Small intestine (tissue), 7 donors: ENCODE measurements around the gene FTO. TPM values are rescaled to one million over a fixed set of nuclear protein-coding genes. Genes with fewer than 3 reads are reported as not detected.

ENCODE experiments used
- DNase-seq, 2 donors: peaks; one replicate each; pipeline versions ENCODE4 v3.0.0 to v3.0.0-alpha.2; 2013
- FAIRE-seq: peaks from 2 replicates; lab custom pipeline; 2012; peaks lifted over from hg19 to GRCh38; lab: Jason Lieb, UNC
- H3K27ac ChIP-seq, 3 donors: one replicate each; pipeline ENCODE4 v1.5.1; 2013; ENCODE audit warnings: low read length in 2 of 3, mild to moderate bottlenecking in 2 of 3, control low read depth in 1 of 3, inconsistent platforms in 1 of 3, low read depth in 1 of 3, moderate library complexity in 1 of 3
- H3K27me3 ChIP-seq, 3 donors: one replicate each; pipeline ENCODE4 v1.6.1; 2013; ENCODE audit warnings: low read length in 3 of 3, inconsistent platforms in 1 of 3; ENCODE audit not compliant: control insufficient read depth in 3 of 3, insufficient read depth in 3 of 3
- H3K36me3 ChIP-seq, 3 donors: one replicate each; pipeline ENCODE4 v1.6.1; 2013; ENCODE audit warnings: low read length in 3 of 3, inconsistent platforms in 1 of 3, low read depth in 1 of 3, mild to moderate bottlenecking in 1 of 3, moderate library complexity in 1 of 3; ENCODE audit not compliant: control insufficient read depth in 3 of 3, insufficient read depth in 2 of 3
- H3K4me1 ChIP-seq, 3 donors: one replicate each; pipeline ENCODE4 v1.6.1; 2013; ENCODE audit warnings: low read length in 2 of 3, inconsistent platforms in 1 of 3, low read depth in 1 of 3, mild to moderate bottlenecking in 1 of 3, moderate library complexity in 1 of 3; ENCODE audit not compliant: control insufficient read depth in 3 of 3, insufficient read depth in 2 of 3
- H3K4me3 ChIP-seq, 3 donors: one replicate each; pipeline ENCODE4 v1.5.1; 2013; ENCODE audit warnings: low read length in 3 of 3, control low read depth in 1 of 3, inconsistent platforms in 1 of 3, low read depth in 1 of 3, mild to moderate bottlenecking in 1 of 3, moderate library complexity in 1 of 3
- H3K9me3 ChIP-seq, 2 donors: one replicate each; pipeline ENCODE4 v1.6.1; 2013; ENCODE audit warnings: low read depth in 1 of 2, low read length in 1 of 2; ENCODE audit not compliant: control insufficient read depth in 2 of 2, insufficient read depth in 1 of 2
- WGBS, 3 donors: extraction: QIAGEN DNeasy Blood & Tissue Kit; methylation state at CpG; one replicate each; pipeline ENCODE4 v1.1.7; 2013; 5-methylcytosine and 5-hydroxymethylcytosine counted together
- polyA plus RNA-seq, 4 donors: library from polyadenylated mRNA; stranded (reverse) in 3 of 4; unstranded in 1 of 4; fragments of 200-250 nt in 3 of 4; fragments of 120-200 nt in 1 of 4; gene quantifications; one replicate each; pipeline versions ENCODE4 v1.2.1 to v1.2.3, GENCODE V29; 2013
- donor health status: healthy with polysubstance abuse.
- donor health status: control.
- donor health status: control.
- donor health status: Bipolar disorder and iron deficiency.
- donor health status: healthy.

FTO gene
- polyA plus RNA-seq, 4 donors: 5.4 to 36.8 (median 12.2) TPM

GRCh38 chr16:53913920-53914319 is 210.0 kb downstream of the FTO start:
- Histone ChIP-seq H3K27ac (no peak overlapping the region), H3K36me3 (no peaks in the 10 kb centered on the region), H3K27me3 (no peaks in the 10 kb centered on the region), H3K4me3 (no peak overlapping the region), H3K4me1 (peaks cover 0 to 6% (median 3%) of the 10 kb centered on the region in 3 donors), H3K9me3 (no peaks in the 10 kb centered on the region)
- WGBS, 3 donors: 74 to 89% (median 81%) methylated on average over 9 of the region's 9 CpGs
- DNase-seq: no peak
- FAIRE-seq: no peak

- H3K36me3 ChIP-seq: no peaks in the 10 kb centered on the region
- H3K27me3 ChIP-seq: no peaks in the 10 kb centered on the region
- no peaks in the 10 kb centered on the region for H3K9me3 ChIP-seq
- WGBS, 3 donors: 84 to 97% (median 97%) methylated on average over 3 of the region's 3 CpGs
- DNase-seq: no peak
- no peak overlapping the region for H3K27ac ChIP-seq
- FAIRE-seq: no peak
- peaks cover 0 to 6% (median 3%) of the 10 kb centered on the region in 3 donors for H3K4me1 ChIP-seq
- no peak overlapping the region for H3K4me3 ChIP-seq
Measured at GRCh38 chr16:53914736-53915135, 210.8 kb downstream of the FTO start.

- 95 to 97% (median 97%) methylated on average over 5 of the region's 5 CpGs for WGBS, 3 donors
- no peak for FAIRE-seq
Measured at GRCh38 chr16:53915452-53916160, 211.7 kb downstream of the FTO start.

GRCh38 chr16:53920988-53921387 is 217.0 kb downstream of the FTO start:
- no peaks in the 10 kb centered on the region for H3K27me3 ChIP-seq
- H3K9me3 ChIP-seq: no peaks in the 10 kb centered on the region
- H3K27ac ChIP-seq: no peak overlapping the region
- no peak for FAIRE-seq
- peaks cover 0 to 5% (median 0%) of the 10 kb centered on the region in 3 donors for H3K4me1 ChIP-seq
- H3K36me3 ChIP-seq: no peaks in the 10 kb centered on the region
- DNase-seq: no peak
- H3K4me3 ChIP-seq: no peak overlapping the region
- 86 to 94% (median 94%) methylated on average over 3 of the region's 3 CpGs for WGBS, 3 donors

More at GRCh38 chr16:53915452-53916160, 211.7 kb downstream of the FTO start:
- Histone ChIP-seq H3K27me3 (no peaks in the 10 kb centered on the region), H3K4me1 (peaks cover 0 to 6% (median 3%) of the 10 kb centered on the region in 3 donors), H3K36me3 (no peaks in the 10 kb centered on the region), H3K27ac (no peak overlapping the region), H3K9me3 (no peaks in the 10 kb centered on the region), H3K4me3 (no peak overlapping the region)
- no peak for DNase-seq

- no peak for FAIRE-seq
- Histone ChIP-seq H3K36me3 (no peaks in the 10 kb centered on the region), H3K4me3 (no peak overlapping the region), H3K27me3 (no peaks in the 10 kb centered on the region), H3K9me3 (no peaks in the 10 kb centered on the region), H3K27ac (no peak overlapping the region), H3K4me1 (peaks cover 0 to 5% (median 0%) of the 10 kb centered on the region in 3 donors)
- 88 to 94% (median 93%) methylated on average over 6 of the region's 6 CpGs for WGBS, 3 donors
- DNase-seq: no peak
Measured at GRCh38 chr16:53922067-53922806, 218.3 kb downstream of the FTO start.

GRCh38 chr16:53922807-53923571 is 219.0 kb downstream of the FTO start:
- no peak for DNase-seq
- no peak overlapping the region for H3K27ac ChIP-seq
- 64 to 84% (median 81%) methylated on average over 9 of the region's 9 CpGs for WGBS, 3 donors
- no peak for FAIRE-seq
- H3K4me1 ChIP-seq: peaks cover 0 to 5% (median 0%) of the 10 kb centered on the region in 3 donors
- no peak overlapping the region for H3K4me3 ChIP-seq
- no peaks in the 10 kb centered on the region for H3K9me3 ChIP-seq
- H3K27me3 ChIP-seq: no peaks in the 10 kb centered on the region
- H3K36me3 ChIP-seq: no peaks in the 10 kb centered on the region

- peaks cover 0 to 5% (median 0%) of the 10 kb centered on the region in 3 donors for H3K4me1 ChIP-seq
- DNase-seq (no peak), FAIRE-seq (no peak)
- no peak overlapping the region for H3K27ac ChIP-seq
- no peak overlapping the region for H3K4me3 ChIP-seq
- no peaks in the 10 kb centered on the region for H3K36me3 ChIP-seq
- WGBS, 3 donors: 82 to 88% (median 86%) methylated on average over 8 of the region's 8 CpGs
- no peaks in the 10 kb centered on the region for H3K9me3 ChIP-seq
- no peaks in the 10 kb centered on the region for H3K27me3 ChIP-seq
Measured at GRCh38 chr16:53924331-53925106, 220.6 kb downstream of the FTO start.

- no peak for FAIRE-seq
- DNase-seq: peak in 1 of 2 donors; percentile 42
Measured at GRCh38 chr16:53925107-53925410, 221.1 kb downstream of the FTO start.

More at GRCh38 chr16:53925107-53925410, 221.1 kb downstream of the FTO start:
- WGBS, 3 donors: 72 to 91% (median 82%) methylated on average over 1 of the region's 1 CpG
- peaks cover 0 to 5% (median 0%) of the 10 kb centered on the region in 3 donors for H3K4me1 ChIP-seq
- no peaks in the 10 kb centered on the region for H3K9me3 ChIP-seq
- no peaks in the 10 kb centered on the region for H3K27me3 ChIP-seq
- no peak overlapping the region for H3K4me3 ChIP-seq
- no peaks in the 10 kb centered on the region for H3K36me3 ChIP-seq
- H3K27ac ChIP-seq: no peak overlapping the region
